ENCODE measurements around the gene MAP2K2.

DNA sequence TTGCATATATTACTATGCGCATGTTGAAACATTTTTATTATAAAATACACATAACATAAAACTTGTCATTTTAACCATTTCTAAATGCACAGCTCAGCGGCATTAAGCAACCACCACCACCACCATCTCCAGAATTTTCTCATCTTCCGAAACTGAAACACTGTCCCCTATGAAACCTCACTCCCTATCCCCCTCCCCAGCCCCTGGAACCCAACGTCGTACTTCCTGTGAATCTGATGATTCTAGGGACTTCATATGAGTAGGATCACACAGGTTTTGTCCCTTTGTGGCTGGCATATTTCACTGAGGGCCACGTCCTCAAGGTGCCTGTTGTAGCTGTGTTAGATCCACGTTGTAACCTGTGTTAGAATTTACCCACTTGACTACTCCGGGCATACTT is 716 bp upstream of the MAP2K2 start:
- TF ChIP-seq, protein P1, sequence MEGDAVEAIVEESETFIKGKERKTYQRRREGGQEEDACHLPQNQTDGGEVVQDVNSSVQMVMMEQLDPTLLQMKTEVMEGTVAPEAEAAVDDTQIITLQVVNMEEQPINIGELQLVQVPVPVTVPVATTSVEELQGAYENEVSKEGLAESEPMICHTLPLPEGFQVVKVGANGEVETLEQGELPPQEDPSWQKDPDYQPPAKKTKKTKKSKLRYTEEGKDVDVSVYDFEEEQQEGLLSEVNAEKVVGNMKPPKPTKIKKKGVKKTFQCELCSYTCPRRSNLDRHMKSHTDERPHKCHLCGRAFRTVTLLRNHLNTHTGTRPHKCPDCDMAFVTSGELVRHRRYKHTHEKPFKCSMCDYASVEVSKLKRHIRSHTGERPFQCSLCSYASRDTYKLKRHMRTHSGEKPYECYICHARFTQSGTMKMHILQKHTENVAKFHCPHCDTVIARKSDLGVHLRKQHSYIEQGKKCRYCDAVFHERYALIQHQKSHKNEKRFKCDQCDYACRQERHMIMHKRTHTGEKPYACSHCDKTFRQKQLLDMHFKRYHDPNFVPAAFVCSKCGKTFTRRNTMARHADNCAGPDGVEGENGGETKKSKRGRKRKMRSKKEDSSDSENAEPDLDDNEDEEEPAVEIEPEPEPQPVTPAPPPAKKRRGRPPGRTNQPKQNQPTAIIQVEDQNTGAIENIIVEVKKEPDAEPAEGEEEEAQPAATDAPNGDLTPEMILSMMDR (IDR thresholded peaks at IDR 0.05 in 2 of 3, conservative IDR thresholded peaks at IDR 0.05 in 1 of 3; ENCODE audit: insufficient read depth in 2 of 3, low read depth in 1 of 3, low read length in 3 of 3): no peak
- TF ChIP-seq SMAD1 (IDR thresholded peaks at IDR 0.05; ENCODE audit: low read depth, low read length, partially characterized antibody): no peak
- TF ChIP-seq FOXK2 (conservative IDR thresholded peaks at IDR 0.05 in 1 of 2, IDR thresholded peaks at IDR 0.05 in 1 of 2; ENCODE audit: low read depth in 2 of 2): no peak
- TF ChIP-seq HMG20B (CRISPR knock-in tag; IDR thresholded peaks at IDR 0.05): no peak
